ENCODE measurements around the gene PRKCZ. TPM values are rescaled to one million over a fixed set of nuclear protein-coding genes. Genes with fewer than 3 reads are reported as not detected.

The PRKCZ gene
- total RNA-seq, 1 donor from 2014 or later = 1.3 TPM

- no peak overlapping the region for H3K27ac ChIP-seq
Measured at GRCh38 chr1:2103266-2103900, 53.2 kb downstream of the PRKCZ start.

DNA sequence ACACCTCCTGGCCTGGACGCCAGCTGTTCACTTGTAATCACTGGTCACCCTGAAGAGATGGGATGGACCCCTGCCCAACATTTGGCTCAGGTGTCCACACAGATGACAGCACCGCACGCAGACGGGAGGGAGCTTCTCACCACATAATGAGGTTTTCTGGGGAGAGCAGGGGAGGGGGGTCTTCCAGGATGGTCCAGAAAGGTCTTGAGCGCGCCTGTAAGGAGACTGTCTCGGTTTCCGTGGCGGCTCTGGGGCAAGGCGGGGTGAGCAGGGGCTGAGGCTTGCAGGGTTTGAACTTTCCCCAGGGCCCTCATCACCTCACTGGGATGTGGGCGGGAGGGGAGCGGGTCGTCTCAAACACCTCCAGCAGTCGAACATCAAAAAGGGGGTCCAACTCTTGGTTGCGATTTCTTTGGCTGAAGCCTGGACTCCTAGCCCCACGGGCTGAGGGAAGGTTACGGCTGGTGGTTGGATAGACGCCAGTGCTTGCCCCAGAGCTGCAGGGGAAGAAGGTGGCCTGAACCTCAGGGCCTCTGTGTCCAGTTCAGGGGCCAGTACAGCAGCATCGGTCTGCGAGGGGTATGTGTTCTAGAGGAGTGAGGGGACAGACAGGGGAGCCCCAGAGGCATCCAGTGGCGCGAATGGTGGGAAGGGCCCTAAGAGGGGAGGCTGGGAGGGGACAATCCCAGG, 53.8 kb downstream of the PRKCZ start:
- DNase-seq (ENCODE audit: low spot score in 2 of 2) = no peak

More at GRCh38 chr1:2103266-2103900, 53.2 kb downstream of the PRKCZ start:
- intact Hi-C loops (cut with DNase I) = no loop called here
- DNase-seq (ENCODE audit: low spot score in 2 of 2) = no peak
- H3K9me3 ChIP-seq = no peaks in the 10 kb centered on the region
- H3K36me3 ChIP-seq = no peaks in the 10 kb centered on the region
- TF ChIP-seq CTCF (IDR thresholded peaks at IDR 0.05) = no peak
- H3K27me3 ChIP-seq = no peaks in the 10 kb centered on the region
- H3K4me1 ChIP-seq = no peaks in the 10 kb centered on the region
- no peak overlapping the region for H3K4me3 ChIP-seq

DNA sequence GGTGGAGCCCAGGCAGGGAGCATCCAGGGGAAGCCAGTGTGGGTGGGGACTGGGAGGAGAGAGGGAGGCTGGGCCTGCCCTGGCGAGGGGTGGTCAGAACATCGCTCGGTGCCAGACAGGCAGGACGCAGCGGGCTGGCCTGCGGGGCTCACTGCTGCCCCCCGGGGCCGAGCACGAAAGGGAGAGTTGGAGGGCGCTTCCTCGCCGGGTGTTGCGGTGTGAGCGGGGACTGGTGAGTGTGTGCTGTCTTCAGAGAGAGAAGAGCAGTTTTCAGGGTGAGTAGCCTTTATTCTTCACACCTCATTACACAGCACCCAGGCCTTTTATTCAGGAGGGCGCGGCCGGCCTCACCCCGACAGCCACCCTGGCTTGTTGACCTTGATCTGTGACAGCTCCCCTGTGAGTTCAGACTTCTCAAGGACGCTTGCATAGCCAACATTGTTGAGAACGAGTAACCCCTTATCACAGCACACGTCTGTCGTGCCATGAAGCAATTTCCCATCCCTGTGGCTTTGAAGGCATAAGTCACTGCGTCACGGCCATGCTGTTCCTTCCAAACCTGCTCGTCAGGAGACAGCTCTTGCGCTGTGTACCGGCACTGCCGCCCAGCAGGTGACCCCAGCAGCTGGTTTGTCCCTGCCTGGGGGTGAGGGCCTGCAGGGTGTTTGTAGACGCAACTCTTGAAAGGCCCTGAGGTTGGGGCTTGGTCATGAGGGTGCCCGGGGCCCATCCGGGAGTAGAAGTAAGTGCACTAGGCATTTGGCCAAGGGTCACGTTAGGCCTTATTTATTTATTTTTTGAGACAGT, 54.6 kb downstream of the PRKCZ start:
- Histone ChIP-seq H3K36me3 (no peaks in the 10 kb centered on the region), H3K27me3 (no peaks in the 10 kb centered on the region), H3K4me3 (no peak overlapping the region), H3K4me1 (no peaks in the 10 kb centered on the region), H3K9me3 (no peaks in the 10 kb centered on the region), H3K27ac (no peak overlapping the region)
- intact Hi-C loops (cut with DNase I) = no loop called here
- DNase-seq (ENCODE audit: low spot score in 2 of 2) = no peak
- no peak for TF ChIP-seq CTCF (IDR thresholded peaks at IDR 0.05)

More for the DNA sequence above, 53.8 kb downstream of the PRKCZ start:
- Histone ChIP-seq H3K27me3 (no peaks in the 10 kb centered on the region), H3K36me3 (no peaks in the 10 kb centered on the region), H3K4me1 (no peaks in the 10 kb centered on the region), H3K9me3 (no peaks in the 10 kb centered on the region), H3K4me3 (no peak overlapping the region), H3K27ac (no peak overlapping the region)
- no peak for TF ChIP-seq CTCF (IDR thresholded peaks at IDR 0.05)
- intact Hi-C loops (cut with DNase I) = no loop called here

GRCh38 chr1:2105781-2106524, 55.7 kb downstream of the PRKCZ start:
- no peak for TF ChIP-seq CTCF (IDR thresholded peaks at IDR 0.05)
- no peaks in the 10 kb centered on the region for H3K36me3 ChIP-seq
- no peak overlapping the region for H3K4me3 ChIP-seq
- no peaks in the 10 kb centered on the region for H3K9me3 ChIP-seq
- intact Hi-C loops (cut with DNase I) = no loop called here
- no peak for DNase-seq (ENCODE audit: low spot score in 2 of 2)
- no peaks in the 10 kb centered on the region for H3K27me3 ChIP-seq
- H3K27ac ChIP-seq = no peak overlapping the region
- H3K4me1 ChIP-seq = no peaks in the 10 kb centered on the region

GRCh38 chr1:2106659-2107405, 56.6 kb downstream of the PRKCZ start:
- no peak for TF ChIP-seq CTCF (IDR thresholded peaks at IDR 0.05)
- no peaks in the 10 kb centered on the region for H3K9me3 ChIP-seq
- H3K4me3 ChIP-seq = no peak overlapping the region
- DNase-seq (ENCODE audit: low spot score in 2 of 2) = no peak
- no peaks in the 10 kb centered on the region for H3K27me3 ChIP-seq
- H3K4me1 ChIP-seq = no peaks in the 10 kb centered on the region
- no peaks in the 10 kb centered on the region for H3K36me3 ChIP-seq
- H3K27ac ChIP-seq = no peak overlapping the region
- intact Hi-C loops (cut with DNase I) = no loop called here

Measured in ascending aorta (tissue), 2 donors.